Activated CD4-positive, alpha-beta T cell treated with anti-CD3 and anti-CD28 coated beads, Interleukin-2, amount 10 ng/mL, durations not matched to agents 7 days and 5 days (primary cell): ENCODE results near the gene WWOX. TPM values are rescaled to one million over a fixed set of nuclear protein-coding genes. Genes with fewer than 3 reads are reported as not detected.
A peak's percentile ranks its signal among the peaks of the same experiment; 100 is the strongest.

ENCODE experiments used
- CTCF ChIA-PET: fragments of 350-600 bp; sonication (Branson Sonifier 250); formaldehyde crosslinking; loops from one replicate; lab custom pipeline; 2021; ENCODE audit warnings: antibody characterized with exemption; lab: Charles Lee
- POLR2A ChIA-PET: fragments of 350-600 bp; sonication (Branson Sonifier 250); formaldehyde crosslinking; loops from one replicate; lab custom pipeline; 2021; ENCODE audit warnings: antibody characterized with exemption; lab: Charles Lee
- DNase-seq: peaks from one replicate; pipeline ENCODE4 v3.0.0-alpha.2; 2020
- H3K27ac Mint-ChIP-seq: one replicate; pipeline ENCODE4 v1.8.0; 2021; ENCODE audit warnings: mild to moderate bottlenecking, moderate library complexity, mixed read lengths
- H3K27me3 Mint-ChIP-seq: one replicate; pipeline ENCODE4 v1.8.0; 2021; ENCODE audit warnings: mixed read lengths
- H3K36me3 Mint-ChIP-seq: one replicate; pipeline ENCODE4 v1.8.0; 2021; ENCODE audit warnings: low read depth, mixed read lengths
- H3K4me1 Mint-ChIP-seq: one replicate; pipeline ENCODE4 v1.8.0; 2021; ENCODE audit warnings: mixed read lengths
- H3K4me3 Mint-ChIP-seq: one replicate; pipeline ENCODE4 v1.8.0; 2021; ENCODE audit warnings: mild to moderate bottlenecking, moderate library complexity, mixed read lengths
- H3K9me3 Mint-ChIP-seq: one replicate; pipeline ENCODE4 v1.8.0; 2021; ENCODE audit warnings: mixed read lengths
- total RNA-seq, 2 experiments: library from RNA; stranded (reverse); gene quantifications; one replicate each; pipeline ENCODE4 v1.2.3, GENCODE V29; 2021

The WWOX gene
- total RNA-seq, 2 experiments from 2014 or later: 22.2 to 28.9 TPM

GRCh38 chr16:78755751-78756661 is 656.6 kb downstream of the WWOX start:
- Mint-ChIP-seq H3K4me3 (no peak overlapping the region), H3K36me3 (no peaks in the 10 kb centered on the region), H3K4me1 (no peaks in the 10 kb centered on the region), H3K27ac (no peak overlapping the region), H3K9me3 (no peaks in the 10 kb centered on the region), H3K27me3 (no peaks in the 10 kb centered on the region)
- no peak for DNase-seq
- ChIA-PET POLR2A (no interaction called here), CTCF (no interaction called here)

- Mint-ChIP-seq H3K27ac (no peak overlapping the region), H3K9me3 (no peaks in the 10 kb centered on the region), H3K4me1 (no peaks in the 10 kb centered on the region), H3K27me3 (no peaks in the 10 kb centered on the region), H3K4me3 (no peak overlapping the region), H3K36me3 (no peaks in the 10 kb centered on the region)
- CTCF ChIA-PET: no interaction called here
- DNase-seq: no peak
- POLR2A ChIA-PET: no interaction called here
Measured at GRCh38 chr16:78759596-78759995, 660.1 kb downstream of the WWOX start.

GRCh38 chr16:78760611-78761010 is 661.2 kb downstream of the WWOX start:
- no peaks in the 10 kb centered on the region for H3K27me3 Mint-ChIP-seq
- no peak for DNase-seq
- H3K9me3 Mint-ChIP-seq: no peaks in the 10 kb centered on the region
- POLR2A ChIA-PET: no interaction called here
- no peak overlapping the region for H3K4me3 Mint-ChIP-seq
- CTCF ChIA-PET: interaction anchor here (0.7 to 1.6 kb wide), 2 partner anchors 10 to 12 kb away, joined by 3 to 6 read pairs; no protein-coding TSS in a partner anchor
- H3K36me3 Mint-ChIP-seq: no peaks in the 10 kb centered on the region
- no peak overlapping the region for H3K27ac Mint-ChIP-seq
- no peaks in the 10 kb centered on the region for H3K4me1 Mint-ChIP-seq

- DNase-seq: no peak
- H3K36me3 Mint-ChIP-seq: no peaks in the 10 kb centered on the region
- no peaks in the 10 kb centered on the region for H3K4me1 Mint-ChIP-seq
- CTCF ChIA-PET: interaction anchor here (0.6 to 1.6 kb wide), 2 partner anchors 9 to 520 kb away, joined by 3 to 6 read pairs; no protein-coding TSS in a partner anchor
- no peaks in the 10 kb centered on the region for H3K9me3 Mint-ChIP-seq
- H3K27me3 Mint-ChIP-seq: no peaks in the 10 kb centered on the region
- H3K4me3 Mint-ChIP-seq: no peak overlapping the region
- POLR2A ChIA-PET: no interaction called here
- no peak overlapping the region for H3K27ac Mint-ChIP-seq
Measured at GRCh38 chr16:78761427-78761826, 662.0 kb downstream of the WWOX start.

GRCh38 chr16:78762222-78762621 is 662.8 kb downstream of the WWOX start:
- no peak overlapping the region for H3K27ac Mint-ChIP-seq
- no peak for DNase-seq

GRCh38 chr16:78763821-78764440 is 664.5 kb downstream of the WWOX start:
- CTCF ChIA-PET: interaction anchor here (0.7 kb wide), 1 partner anchor 65 kb away, joined by 3 read pairs; no protein-coding TSS in a partner anchor
- no peaks in the 10 kb centered on the region for H3K27me3 Mint-ChIP-seq
- no peak for DNase-seq
- POLR2A ChIA-PET: no interaction called here
- peaks cover 6% of the 10 kb centered on the region for H3K4me1 Mint-ChIP-seq
- H3K36me3 Mint-ChIP-seq: no peaks in the 10 kb centered on the region
- H3K4me3 Mint-ChIP-seq: no peak overlapping the region
- H3K27ac Mint-ChIP-seq: no peak overlapping the region
- H3K9me3 Mint-ChIP-seq: no peaks in the 10 kb centered on the region

More at GRCh38 chr16:78762222-78762621, 662.8 kb downstream of the WWOX start:
- POLR2A ChIA-PET: no interaction called here
- no peak overlapping the region for H3K4me3 Mint-ChIP-seq
- no peaks in the 10 kb centered on the region for H3K4me1 Mint-ChIP-seq
- CTCF ChIA-PET: interaction anchor here (0.6 kb wide), 2 partner anchors 130 to 519 kb away, joined by 3 read pairs; no protein-coding TSS in a partner anchor
- no peaks in the 10 kb centered on the region for H3K36me3 Mint-ChIP-seq
- H3K9me3 Mint-ChIP-seq: no peaks in the 10 kb centered on the region
- H3K27me3 Mint-ChIP-seq: no peaks in the 10 kb centered on the region

- Mint-ChIP-seq H3K27ac (no peak overlapping the region), H3K27me3 (no peaks in the 10 kb centered on the region), H3K4me1 (peaks cover 9% of the 10 kb centered on the region), H3K36me3 (no peaks in the 10 kb centered on the region), H3K4me3 (no peak overlapping the region), H3K9me3 (no peaks in the 10 kb centered on the region)
- no peak for DNase-seq
- CTCF ChIA-PET: interaction anchor here (0.7 kb wide), 1 partner anchor 65 kb away, joined by 3 read pairs; no protein-coding TSS in a partner anchor
- POLR2A ChIA-PET: no interaction called here
Measured at GRCh38 chr16:78764478-78764877, 665.0 kb downstream of the WWOX start.

GRCh38 chr16:78768226-78768625 is 668.8 kb downstream of the WWOX start:
- DNase-seq: no peak
- ChIA-PET POLR2A (no interaction called here), CTCF (interaction anchor here (0.7 to 4.7 kb wide), 4 partner anchors 9 to 94 kb away, joined by 3 to 27 read pairs (median 3); no protein-coding TSS in a partner anchor)
- no peak overlapping the region for H3K4me3 Mint-ChIP-seq
- H3K4me1 Mint-ChIP-seq: peaks cover 16% of the 10 kb centered on the region
- H3K9me3 Mint-ChIP-seq: peaks cover 4% of the 10 kb centered on the region
- peak overlapping the region; percentile 78 for H3K27ac Mint-ChIP-seq
- H3K27me3 Mint-ChIP-seq: no peaks in the 10 kb centered on the region
- H3K36me3 Mint-ChIP-seq: no peaks in the 10 kb centered on the region

- H3K9me3 Mint-ChIP-seq: peaks cover 9% of the 10 kb centered on the region
- ChIA-PET POLR2A (no interaction called here), CTCF (interaction anchor here (0.7 to 4.7 kb wide), 4 partner anchors 9 to 94 kb away, joined by 3 to 27 read pairs (median 3); no protein-coding TSS in a partner anchor)
- peak overlapping the region; percentile 78 for H3K27ac Mint-ChIP-seq
- H3K4me1 Mint-ChIP-seq: peaks cover 19% of the 10 kb centered on the region
- no peaks in the 10 kb centered on the region for H3K27me3 Mint-ChIP-seq
- peak; percentile 18 for DNase-seq
- no peaks in the 10 kb centered on the region for H3K36me3 Mint-ChIP-seq
- H3K4me3 Mint-ChIP-seq: peak overlapping the region; percentile 3
Measured at GRCh38 chr16:78768718-78769117, 669.3 kb downstream of the WWOX start.

- Mint-ChIP-seq H3K4me3 (no peak overlapping the region), H3K27ac (peak overlapping the region; percentile 9), H3K36me3 (no peaks in the 10 kb centered on the region), H3K4me1 (peaks cover 31% of the 10 kb centered on the region), H3K27me3 (no peaks in the 10 kb centered on the region), H3K9me3 (peaks cover 10% of the 10 kb centered on the region)
- DNase-seq: peak; percentile 69
- ChIA-PET POLR2A (no interaction called here), CTCF (interaction anchor here (0.6 to 4.8 kb wide), 13 partner anchors 10 to 1782 kb away, joined by 3 to 27 read pairs (median 3); partner anchors contain the start of gene WWOX)
Measured at GRCh38 chr16:78770353-78771091, 671.1 kb downstream of the WWOX start.

- H3K4me3 Mint-ChIP-seq: no peak overlapping the region
- H3K4me1 Mint-ChIP-seq: peaks cover 44% of the 10 kb centered on the region
- peak overlapping the region; percentile 3 for H3K27ac Mint-ChIP-seq
- H3K36me3 Mint-ChIP-seq: no peaks in the 10 kb centered on the region
- DNase-seq: no peak
- POLR2A ChIA-PET: no interaction called here
- CTCF ChIA-PET: interaction anchor here (1.1 to 4.8 kb wide), 3 partner anchors 21 to 67 kb away, joined by 3 to 18 read pairs (median 3); no protein-coding TSS in a partner anchor
- H3K9me3 Mint-ChIP-seq: peaks cover 18% of the 10 kb centered on the region
- no peaks in the 10 kb centered on the region for H3K27me3 Mint-ChIP-seq
Measured at GRCh38 chr16:78773291-78773702, 673.8 kb downstream of the WWOX start.

GRCh38 chr16:78773706-78774105 is 674.3 kb downstream of the WWOX start:
- CTCF ChIA-PET: interaction anchor here (4.8 kb wide), 1 partner anchor 68 kb away, joined by 18 read pairs; no protein-coding TSS in a partner anchor
- Mint-ChIP-seq H3K4me3 (no peak overlapping the region), H3K9me3 (peaks cover 18% of the 10 kb centered on the region), H3K4me1 (peaks cover 46% of the 10 kb centered on the region), H3K27ac (peak overlapping the region; percentile 3), H3K36me3 (no peaks in the 10 kb centered on the region), H3K27me3 (no peaks in the 10 kb centered on the region)
- no peak for DNase-seq
- POLR2A ChIA-PET: no interaction called here
